Measurements from ENCODE around the gene CBX3.

DNA sequence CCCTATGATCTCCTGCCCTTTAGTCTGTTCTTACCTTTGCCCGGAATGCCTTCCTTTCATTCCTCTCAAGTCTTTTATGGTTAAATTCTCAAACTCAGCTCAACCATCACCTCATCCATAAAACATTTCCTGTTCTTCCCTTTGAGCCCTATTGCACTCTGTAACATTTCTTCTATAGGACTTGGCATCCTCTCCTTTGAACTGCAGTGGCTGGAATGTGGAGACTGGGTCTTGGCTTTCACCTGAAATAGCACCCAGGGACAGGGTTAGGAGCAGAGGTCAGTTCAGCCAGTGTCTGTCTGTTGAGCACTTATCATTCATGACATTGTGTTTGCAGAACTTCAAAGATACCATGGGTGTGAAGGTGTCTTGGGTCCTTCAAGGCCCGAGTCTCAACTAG, 42.3 kb upstream of the CBX3 start:
- TF ChIP-seq, protein P1, sequence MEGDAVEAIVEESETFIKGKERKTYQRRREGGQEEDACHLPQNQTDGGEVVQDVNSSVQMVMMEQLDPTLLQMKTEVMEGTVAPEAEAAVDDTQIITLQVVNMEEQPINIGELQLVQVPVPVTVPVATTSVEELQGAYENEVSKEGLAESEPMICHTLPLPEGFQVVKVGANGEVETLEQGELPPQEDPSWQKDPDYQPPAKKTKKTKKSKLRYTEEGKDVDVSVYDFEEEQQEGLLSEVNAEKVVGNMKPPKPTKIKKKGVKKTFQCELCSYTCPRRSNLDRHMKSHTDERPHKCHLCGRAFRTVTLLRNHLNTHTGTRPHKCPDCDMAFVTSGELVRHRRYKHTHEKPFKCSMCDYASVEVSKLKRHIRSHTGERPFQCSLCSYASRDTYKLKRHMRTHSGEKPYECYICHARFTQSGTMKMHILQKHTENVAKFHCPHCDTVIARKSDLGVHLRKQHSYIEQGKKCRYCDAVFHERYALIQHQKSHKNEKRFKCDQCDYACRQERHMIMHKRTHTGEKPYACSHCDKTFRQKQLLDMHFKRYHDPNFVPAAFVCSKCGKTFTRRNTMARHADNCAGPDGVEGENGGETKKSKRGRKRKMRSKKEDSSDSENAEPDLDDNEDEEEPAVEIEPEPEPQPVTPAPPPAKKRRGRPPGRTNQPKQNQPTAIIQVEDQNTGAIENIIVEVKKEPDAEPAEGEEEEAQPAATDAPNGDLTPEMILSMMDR (conservative IDR thresholded peaks at IDR 0.05; ENCODE audit: low read length), result no peak
- TF ChIP-seq EZH2phosphoT487 (IDR thresholded peaks at IDR 0.05; ENCODE audit: borderline replicate concordance, low read depth, low read length), result no peak
